Adipocyte (in vitro differentiated cells): ENCODE measurements around the gene PITPNC1.
"Not testable (repeated sequence)": the region's sequence is repeated elsewhere in the genome, so short reads cannot be mapped to it uniquely, and the experiment has no call there.

Source experiments
- DNase-seq: peaks from one replicate; pipeline ENCODE4 v3.0.0-alpha.2; 2015; ENCODE audit warnings: low read depth
- H3K27me3 ChIP-seq: replicated peaks from 2 replicates; pipeline ENCODE4 v1.7.0; 2013; ENCODE audit warnings: mild to moderate bottlenecking, low read length, moderate library complexity; ENCODE audit not compliant: control insufficient read depth, insufficient read depth
- H3K36me3 ChIP-seq: 2 replicates; pipeline ENCODE4 v1.7.0; 2013; ENCODE audit warnings: low read length, mild to moderate bottlenecking, moderate library complexity; ENCODE audit not compliant: control insufficient read depth, insufficient read depth, severe bottlenecking
- H3K4me1 ChIP-seq: 2 replicates; pipeline ENCODE4 v1.7.0; 2013; ENCODE audit warnings: mild to moderate bottlenecking, low read length, moderate library complexity; ENCODE audit not compliant: control insufficient read depth, insufficient read depth
- H3K4me3 ChIP-seq: 2 replicates; pipeline ENCODE4 v1.7.0; 2013; ENCODE audit warnings: mild to moderate bottlenecking, low read length, moderate library complexity
- H3K9ac ChIP-seq: 2 replicates; pipeline ENCODE4 v1.7.0; 2013; ENCODE audit warnings: mild to moderate bottlenecking, low read length, moderate library complexity
- H3K9me3 ChIP-seq: 2 replicates; pipeline ENCODE4 v1.7.0; 2013; ENCODE audit warnings: mild to moderate bottlenecking, low read length, moderate library complexity; ENCODE audit not compliant: control insufficient read depth

The PITPNC1 gene

GRCh38 chr17:67636834-67637520 is 259.9 kb downstream of the PITPNC1 start:
- Histone ChIP-seq H3K9ac (no peak overlapping the region), H3K9me3 (no peaks in the 10 kb centered on the region)
- no peak for DNase-seq

GRCh38 chr17:67637901-67638641 is 261.0 kb downstream of the PITPNC1 start:
- Histone ChIP-seq H3K36me3 (no peaks in the 10 kb centered on the region), H3K9me3 (no peaks in the 10 kb centered on the region), H3K27me3 (no peaks in the 10 kb centered on the region), H3K4me3 (no peak overlapping the region), H3K9ac (no peak overlapping the region), H3K4me1 (peaks cover 19% of the 10 kb centered on the region)
- no peak for DNase-seq

More at GRCh38 chr17:67636834-67637520, 259.9 kb downstream of the PITPNC1 start:
- Histone ChIP-seq H3K36me3 (no peaks in the 10 kb centered on the region), H3K27me3 (no peaks in the 10 kb centered on the region), H3K4me1 (peaks cover 19% of the 10 kb centered on the region), H3K4me3 (no peak overlapping the region)

GRCh38 chr17:67638871-67639270 is 261.8 kb downstream of the PITPNC1 start:
- DNase-seq: no peak
- no peaks in the 10 kb centered on the region for H3K36me3 ChIP-seq
- H3K4me1 ChIP-seq: peaks cover 12% of the 10 kb centered on the region
- H3K9me3 ChIP-seq: no peaks in the 10 kb centered on the region
- H3K4me3 ChIP-seq: no peak overlapping the region
- H3K27me3 ChIP-seq: no peaks in the 10 kb centered on the region
- H3K9ac ChIP-seq: no peak overlapping the region

GRCh38 chr17:67639555-67639954 is 262.5 kb downstream of the PITPNC1 start:
- H3K9ac ChIP-seq: no peak overlapping the region
- peaks cover 10% of the 10 kb centered on the region for H3K4me1 ChIP-seq
- DNase-seq: no peak
- no peak overlapping the region for H3K4me3 ChIP-seq
- H3K9me3 ChIP-seq: no peaks in the 10 kb centered on the region
- no peaks in the 10 kb centered on the region for H3K36me3 ChIP-seq
- no peaks in the 10 kb centered on the region for H3K27me3 ChIP-seq

- Histone ChIP-seq H3K9ac (no peak overlapping the region), H3K36me3 (no peaks in the 10 kb centered on the region), H3K9me3 (no peaks in the 10 kb centered on the region), H3K4me3 (no peak overlapping the region), H3K27me3 (no peaks in the 10 kb centered on the region), H3K4me1 (peaks cover 10% of the 10 kb centered on the region)
- no peak for DNase-seq
These were observed 262.9 kb downstream of the PITPNC1 start for GRCh38 chr17:67639979-67640378.

GRCh38 chr17:67642488-67642887 is 265.4 kb downstream of the PITPNC1 start:
- Histone ChIP-seq H3K27me3 (no peaks in the 10 kb centered on the region), H3K4me1 (peaks cover 10% of the 10 kb centered on the region)

GRCh38 chr17:67644061-67644460 is 267.0 kb downstream of the PITPNC1 start:
- no peaks in the 10 kb centered on the region for H3K36me3 ChIP-seq
- H3K4me1 ChIP-seq: peaks cover 9% of the 10 kb centered on the region
- H3K9ac ChIP-seq: no peak overlapping the region
- H3K9me3 ChIP-seq: no peaks in the 10 kb centered on the region
- no peak for DNase-seq
- no peaks in the 10 kb centered on the region for H3K27me3 ChIP-seq
- no peak overlapping the region for H3K4me3 ChIP-seq

More at GRCh38 chr17:67642488-67642887, 265.4 kb downstream of the PITPNC1 start:
- H3K9ac ChIP-seq: no peak overlapping the region
- H3K4me3 ChIP-seq: no peak overlapping the region
- DNase-seq: no peak
- H3K36me3 ChIP-seq: no peaks in the 10 kb centered on the region
- no peaks in the 10 kb centered on the region for H3K9me3 ChIP-seq

GRCh38 chr17:67645195-67645594 is 268.1 kb downstream of the PITPNC1 start:
- DNase-seq, H3K4me3 ChIP-seq, H3K27me3 ChIP-seq, H3K9ac ChIP-seq, H3K36me3 ChIP-seq, H3K9me3 ChIP-seq, H3K4me1 ChIP-seq: not testable (repeated sequence)

- no peak for DNase-seq
- H3K9me3 ChIP-seq: no peaks in the 10 kb centered on the region
- H3K9ac ChIP-seq: no peak overlapping the region
- H3K4me1 ChIP-seq: no peaks in the 10 kb centered on the region
- no peak overlapping the region for H3K4me3 ChIP-seq
- no peaks in the 10 kb centered on the region for H3K36me3 ChIP-seq
- no peaks in the 10 kb centered on the region for H3K27me3 ChIP-seq
These were observed 269.4 kb downstream of the PITPNC1 start for GRCh38 chr17:67646472-67646871.

GRCh38 chr17:67647482-67647881 is 270.4 kb downstream of the PITPNC1 start:
- no peak for DNase-seq
- Histone ChIP-seq H3K9me3 (no peaks in the 10 kb centered on the region), H3K27me3 (no peaks in the 10 kb centered on the region)

GRCh38 chr17:67648032-67648905 is 271.2 kb downstream of the PITPNC1 start:
- no peak overlapping the region for H3K9ac ChIP-seq
- no peak overlapping the region for H3K4me3 ChIP-seq
- H3K36me3 ChIP-seq: no peaks in the 10 kb centered on the region
- no peaks in the 10 kb centered on the region for H3K27me3 ChIP-seq
- H3K4me1 ChIP-seq: no peaks in the 10 kb centered on the region
- no peak for DNase-seq
- no peaks in the 10 kb centered on the region for H3K9me3 ChIP-seq

More at GRCh38 chr17:67647482-67647881, 270.4 kb downstream of the PITPNC1 start:
- H3K4me3 ChIP-seq: no peak overlapping the region
- no peak overlapping the region for H3K9ac ChIP-seq
- H3K36me3 ChIP-seq: no peaks in the 10 kb centered on the region
- no peaks in the 10 kb centered on the region for H3K4me1 ChIP-seq
